ENCODE data around the gene SYK.

DNA sequence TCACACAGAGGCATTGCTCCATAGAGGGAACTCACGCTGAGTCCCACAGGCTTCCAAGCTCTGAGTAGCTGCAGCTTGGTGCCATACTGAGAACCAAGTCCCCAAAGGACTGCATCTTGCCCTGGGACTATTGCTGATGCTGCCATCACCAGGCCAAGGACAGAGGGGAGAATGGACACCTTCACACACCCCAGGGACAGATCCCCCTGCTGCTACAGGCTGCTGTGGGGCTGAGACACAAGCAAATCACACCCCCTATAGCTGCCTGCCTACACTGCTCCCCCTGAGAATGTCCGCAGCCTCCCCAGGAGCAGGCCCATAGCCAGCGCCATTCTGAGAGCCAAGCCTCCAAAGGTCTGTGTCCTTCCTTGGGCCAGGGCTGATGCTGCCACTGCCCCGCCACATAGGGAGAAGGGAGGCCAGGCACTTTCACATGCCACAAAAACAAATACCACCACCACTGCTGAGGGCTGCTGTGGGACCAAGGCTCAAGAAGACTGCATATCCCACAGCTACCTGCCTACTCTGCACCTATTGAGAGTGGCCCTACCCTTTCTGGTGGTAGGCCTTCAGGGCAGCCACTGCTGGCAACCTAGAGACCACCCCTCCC lies 81.5 kb downstream of the SYK start:
- TF ChIP-seq, protein P1, sequence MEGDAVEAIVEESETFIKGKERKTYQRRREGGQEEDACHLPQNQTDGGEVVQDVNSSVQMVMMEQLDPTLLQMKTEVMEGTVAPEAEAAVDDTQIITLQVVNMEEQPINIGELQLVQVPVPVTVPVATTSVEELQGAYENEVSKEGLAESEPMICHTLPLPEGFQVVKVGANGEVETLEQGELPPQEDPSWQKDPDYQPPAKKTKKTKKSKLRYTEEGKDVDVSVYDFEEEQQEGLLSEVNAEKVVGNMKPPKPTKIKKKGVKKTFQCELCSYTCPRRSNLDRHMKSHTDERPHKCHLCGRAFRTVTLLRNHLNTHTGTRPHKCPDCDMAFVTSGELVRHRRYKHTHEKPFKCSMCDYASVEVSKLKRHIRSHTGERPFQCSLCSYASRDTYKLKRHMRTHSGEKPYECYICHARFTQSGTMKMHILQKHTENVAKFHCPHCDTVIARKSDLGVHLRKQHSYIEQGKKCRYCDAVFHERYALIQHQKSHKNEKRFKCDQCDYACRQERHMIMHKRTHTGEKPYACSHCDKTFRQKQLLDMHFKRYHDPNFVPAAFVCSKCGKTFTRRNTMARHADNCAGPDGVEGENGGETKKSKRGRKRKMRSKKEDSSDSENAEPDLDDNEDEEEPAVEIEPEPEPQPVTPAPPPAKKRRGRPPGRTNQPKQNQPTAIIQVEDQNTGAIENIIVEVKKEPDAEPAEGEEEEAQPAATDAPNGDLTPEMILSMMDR (IDR thresholded peaks at IDR 0.05 in 4 of 5, conservative IDR thresholded peaks at IDR 0.05 in 1 of 5), result no peak
- no peak for TF ChIP-seq POLR2A (IDR thresholded peaks at IDR 0.05)
